Tibial nerve (tissue), 3 donors: ENCODE data around the gene EPB41L4B.

Experiments used
- POLR2A ChIP-seq, 2 donors: fragments of 450-650 bp; IDR thresholded peaks; one replicate each; pipeline ENCODE4 v1.6.1; 2017; ENCODE audit warnings: antibody characterized with exemption in 2 of 2, mild to moderate bottlenecking in 2 of 2, moderate library complexity in 2 of 2
- TF ChIP-seq, protein P1 (sequence below), 5 experiments: fragments of 200-600 bp in 3 of 5; fragments of 450-650 bp in 2 of 5; sonication (generic) in 3 of 5; IDR thresholded peaks; one replicate each; pipeline ENCODE4 v1.5.1; 2016 to 2019; ENCODE audit warnings: antibody characterized with exemption in 5 of 5, mild to moderate bottlenecking in 3 of 5, moderate library complexity in 2 of 5

DNA sequence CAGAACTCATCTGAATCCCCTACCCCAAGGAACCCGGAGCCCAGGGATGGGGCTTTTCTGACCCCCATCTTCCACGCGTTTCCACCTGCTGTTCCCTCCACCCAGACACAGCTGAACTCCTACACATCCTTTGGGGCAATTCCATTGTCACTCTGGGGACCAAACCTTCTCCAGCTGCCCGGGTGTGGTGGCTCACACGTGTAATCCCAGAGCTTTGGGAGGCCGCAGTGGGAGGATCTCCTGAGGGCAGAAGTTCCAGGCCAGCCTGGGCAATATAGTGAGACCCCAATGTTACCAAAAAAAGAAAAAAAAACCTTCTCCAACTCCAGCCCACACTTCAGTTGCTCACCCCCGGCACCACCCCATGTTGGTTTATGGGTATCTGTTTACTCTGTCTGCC lies 8.1 kb downstream of the EPB41L4B start:
- TF ChIP-seq, protein P1, sequence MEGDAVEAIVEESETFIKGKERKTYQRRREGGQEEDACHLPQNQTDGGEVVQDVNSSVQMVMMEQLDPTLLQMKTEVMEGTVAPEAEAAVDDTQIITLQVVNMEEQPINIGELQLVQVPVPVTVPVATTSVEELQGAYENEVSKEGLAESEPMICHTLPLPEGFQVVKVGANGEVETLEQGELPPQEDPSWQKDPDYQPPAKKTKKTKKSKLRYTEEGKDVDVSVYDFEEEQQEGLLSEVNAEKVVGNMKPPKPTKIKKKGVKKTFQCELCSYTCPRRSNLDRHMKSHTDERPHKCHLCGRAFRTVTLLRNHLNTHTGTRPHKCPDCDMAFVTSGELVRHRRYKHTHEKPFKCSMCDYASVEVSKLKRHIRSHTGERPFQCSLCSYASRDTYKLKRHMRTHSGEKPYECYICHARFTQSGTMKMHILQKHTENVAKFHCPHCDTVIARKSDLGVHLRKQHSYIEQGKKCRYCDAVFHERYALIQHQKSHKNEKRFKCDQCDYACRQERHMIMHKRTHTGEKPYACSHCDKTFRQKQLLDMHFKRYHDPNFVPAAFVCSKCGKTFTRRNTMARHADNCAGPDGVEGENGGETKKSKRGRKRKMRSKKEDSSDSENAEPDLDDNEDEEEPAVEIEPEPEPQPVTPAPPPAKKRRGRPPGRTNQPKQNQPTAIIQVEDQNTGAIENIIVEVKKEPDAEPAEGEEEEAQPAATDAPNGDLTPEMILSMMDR (IDR thresholded peaks at IDR 0.05), result no peak
- TF ChIP-seq POLR2A (IDR thresholded peaks at IDR 0.05), result no peak
